Vagina (tissue), 2 donors: ENCODE results near the gene SPOCK2.

Experiments
- POLR2A ChIP-seq, 2 donors: fragments of 450-650 bp; IDR thresholded peaks; one replicate each; pipeline ENCODE4 v1.6.1; 2017; ENCODE audit warnings: antibody characterized with exemption in 2 of 2, mild to moderate bottlenecking in 2 of 2, moderate library complexity in 2 of 2
- POLR2AphosphoS5 ChIP-seq, 2 donors: sonication (generic); formaldehyde crosslinking; IDR thresholded peaks; one replicate each; pipeline ENCODE4 v1.9.0; 2017; ENCODE audit warnings: antibody characterized with exemption in 2 of 2, mild to moderate bottlenecking in 2 of 2, low read depth in 1 of 2; ENCODE audit not compliant: insufficient read depth in 1 of 2

DNA sequence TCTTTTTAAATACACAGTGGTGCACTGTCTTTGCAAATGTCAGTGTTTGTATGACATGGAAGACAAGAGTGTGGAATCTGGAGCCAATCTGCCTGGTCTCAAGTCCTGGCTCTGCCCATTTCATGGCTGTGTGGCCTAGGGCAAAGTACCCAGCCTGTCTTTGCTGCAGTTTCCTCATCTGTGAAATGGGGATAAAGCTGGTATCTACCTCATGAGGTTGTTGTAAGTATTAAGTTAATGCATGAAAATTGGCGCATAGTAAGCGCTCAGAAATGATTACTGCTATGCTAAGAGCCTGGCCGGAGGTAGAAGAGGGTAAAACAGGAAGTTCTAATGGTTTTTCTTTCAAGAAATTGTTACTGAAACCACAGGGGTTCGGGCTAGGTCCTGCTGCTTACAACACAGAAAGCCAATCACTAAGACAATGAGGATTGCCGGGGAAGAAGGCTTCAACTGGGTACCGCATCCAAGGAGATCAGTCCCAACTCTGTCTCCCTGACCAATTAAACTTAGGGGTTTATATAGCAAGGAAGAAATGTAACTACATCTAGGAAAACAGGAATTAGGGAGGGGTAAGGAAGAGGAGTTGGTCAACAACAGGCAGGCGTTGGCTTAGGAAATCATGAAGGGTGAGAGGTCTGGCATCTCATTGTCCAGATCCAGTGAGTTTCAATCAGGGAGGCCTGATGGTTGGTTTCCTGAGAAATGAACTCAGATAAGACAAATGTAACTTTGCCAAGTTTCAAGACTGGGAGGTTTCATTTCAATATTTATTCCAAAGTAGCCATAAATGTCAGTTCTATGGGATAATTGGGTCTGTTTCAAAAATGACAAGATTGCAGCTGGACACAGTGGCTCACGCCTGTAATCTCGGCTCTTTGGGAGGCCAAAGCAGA is 67.2 kb downstream of the SPOCK2 start:
- TF ChIP-seq POLR2A (IDR thresholded peaks at IDR 0.05) (no peak), POLR2AphosphoS5 (IDR thresholded peaks at IDR 0.05; ENCODE audit: insufficient read depth in 1 of 2, low read depth in 1 of 2) (no peak)
